NB4 (cell line): Measurements from ENCODE around the gene EEA1.

Experiments used
- DNase-seq: peaks from one replicate; pipeline ENCODE4 v3.0.0; 2010; ENCODE audit warnings: low read depth
- H3K4me3 ChIP-seq: one replicate; pipeline ENCODE4 v1.5.1; 2011; ENCODE audit warnings: mild to moderate bottlenecking, low read depth, low read length, moderate library complexity
- MYC ChIP-seq: IDR thresholded peaks from 2 replicates; pipeline ENCODE4 v1.6.1; 2011; ENCODE audit warnings: low read depth, low read length
- POLR2A ChIP-seq: IDR thresholded peaks from 2 replicates; pipeline ENCODE4 v1.6.1; 2011; ENCODE audit warnings: mild to moderate bottlenecking; ENCODE audit not compliant: insufficient read length; ENCODE audit errors: extremely low read depth
- TF ChIP-seq, protein P1 (sequence below): IDR thresholded peaks from one replicate; pipeline ENCODE4 v1.5.1; 2012; ENCODE audit warnings: low read depth, low read length
- TF ChIP-seq, protein P2 (sequence below): IDR thresholded peaks from 2 replicates; pipeline ENCODE4 v1.6.1; 2011; ENCODE audit warnings: low read depth, low read length

Gene EEA1

DNA sequence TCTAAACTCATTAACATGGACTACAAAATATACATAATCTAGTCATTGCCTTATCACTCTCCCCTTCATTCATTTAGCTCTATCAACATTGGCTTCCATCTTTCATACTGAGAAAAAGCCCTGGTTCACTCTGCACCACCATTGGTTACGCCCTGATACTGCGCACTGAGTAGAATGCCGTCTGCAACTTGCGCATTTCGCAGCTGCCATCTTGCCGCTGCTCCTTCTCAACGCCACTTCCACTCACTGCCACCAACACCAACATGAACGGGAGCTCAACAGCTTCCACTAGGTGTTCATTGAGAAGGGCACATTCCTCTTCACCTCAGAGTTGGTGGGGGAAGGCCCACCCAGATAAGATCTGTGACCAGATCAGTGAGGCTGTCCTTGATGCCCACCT, 71.3 kb downstream of the EEA1 start:
- DNase-seq: no peak
- no peak for TF ChIP-seq POLR2A
- TF ChIP-seq, protein P1, sequence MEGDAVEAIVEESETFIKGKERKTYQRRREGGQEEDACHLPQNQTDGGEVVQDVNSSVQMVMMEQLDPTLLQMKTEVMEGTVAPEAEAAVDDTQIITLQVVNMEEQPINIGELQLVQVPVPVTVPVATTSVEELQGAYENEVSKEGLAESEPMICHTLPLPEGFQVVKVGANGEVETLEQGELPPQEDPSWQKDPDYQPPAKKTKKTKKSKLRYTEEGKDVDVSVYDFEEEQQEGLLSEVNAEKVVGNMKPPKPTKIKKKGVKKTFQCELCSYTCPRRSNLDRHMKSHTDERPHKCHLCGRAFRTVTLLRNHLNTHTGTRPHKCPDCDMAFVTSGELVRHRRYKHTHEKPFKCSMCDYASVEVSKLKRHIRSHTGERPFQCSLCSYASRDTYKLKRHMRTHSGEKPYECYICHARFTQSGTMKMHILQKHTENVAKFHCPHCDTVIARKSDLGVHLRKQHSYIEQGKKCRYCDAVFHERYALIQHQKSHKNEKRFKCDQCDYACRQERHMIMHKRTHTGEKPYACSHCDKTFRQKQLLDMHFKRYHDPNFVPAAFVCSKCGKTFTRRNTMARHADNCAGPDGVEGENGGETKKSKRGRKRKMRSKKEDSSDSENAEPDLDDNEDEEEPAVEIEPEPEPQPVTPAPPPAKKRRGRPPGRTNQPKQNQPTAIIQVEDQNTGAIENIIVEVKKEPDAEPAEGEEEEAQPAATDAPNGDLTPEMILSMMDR: no peak
- no peak for TF ChIP-seq MYC
- TF ChIP-seq, protein P2, sequence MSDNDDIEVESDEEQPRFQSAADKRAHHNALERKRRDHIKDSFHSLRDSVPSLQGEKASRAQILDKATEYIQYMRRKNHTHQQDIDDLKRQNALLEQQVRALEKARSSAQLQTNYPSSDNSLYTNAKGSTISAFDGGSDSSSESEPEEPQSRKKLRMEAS: no peak

DNA sequence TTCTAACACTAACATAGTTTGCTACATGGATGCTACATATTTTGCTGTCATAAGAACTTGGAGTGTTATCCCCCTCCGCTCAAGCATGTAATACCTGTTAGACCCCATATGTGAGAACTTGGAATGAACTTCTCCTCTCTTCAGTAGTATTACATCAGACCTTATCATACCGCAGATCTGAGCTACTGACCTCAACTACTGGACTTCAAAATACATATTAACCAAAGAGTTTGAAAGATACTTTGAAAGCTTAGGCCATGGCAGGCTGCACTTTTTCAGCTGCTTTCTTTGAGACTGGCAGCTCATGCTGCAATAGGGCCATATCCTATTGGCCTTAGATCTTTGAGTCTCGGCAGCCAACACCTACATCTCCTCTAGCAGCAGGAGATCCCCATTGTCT, 74.8 kb downstream of the EEA1 start:
- peak; percentile 21 for DNase-seq
- no peak overlapping the region for H3K4me3 ChIP-seq
- TF ChIP-seq, protein P1: no peak
- TF ChIP-seq, protein P2: no peak
- no peak for TF ChIP-seq POLR2A
- no peak for TF ChIP-seq MYC

More for the DNA sequence above, 71.3 kb downstream of the EEA1 start:
- H3K4me3 ChIP-seq: no peak overlapping the region

DNA sequence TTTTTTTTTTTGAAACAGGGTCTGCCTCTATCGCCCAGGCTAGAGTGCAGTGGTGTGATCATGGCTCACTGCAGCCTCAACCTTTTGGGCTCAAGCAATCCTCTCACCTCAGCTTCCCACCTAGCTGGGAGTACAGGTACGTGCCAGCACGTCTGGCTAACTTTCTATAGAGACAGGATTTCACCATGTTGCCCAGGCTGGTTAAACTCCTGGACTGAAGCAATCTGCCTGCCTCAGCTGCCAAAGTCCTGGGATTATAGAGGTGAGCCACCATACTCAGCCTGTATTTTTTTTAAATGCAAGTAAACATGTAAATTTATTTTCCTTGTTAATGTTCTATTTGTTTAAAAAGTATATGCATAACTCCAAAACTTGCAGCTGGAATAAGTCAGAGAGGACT, 80.4 kb downstream of the EEA1 start:
- no peak overlapping the region for H3K4me3 ChIP-seq
- DNase-seq: no peak
- TF ChIP-seq MYC (no peak), POLR2A (no peak)

DNA sequence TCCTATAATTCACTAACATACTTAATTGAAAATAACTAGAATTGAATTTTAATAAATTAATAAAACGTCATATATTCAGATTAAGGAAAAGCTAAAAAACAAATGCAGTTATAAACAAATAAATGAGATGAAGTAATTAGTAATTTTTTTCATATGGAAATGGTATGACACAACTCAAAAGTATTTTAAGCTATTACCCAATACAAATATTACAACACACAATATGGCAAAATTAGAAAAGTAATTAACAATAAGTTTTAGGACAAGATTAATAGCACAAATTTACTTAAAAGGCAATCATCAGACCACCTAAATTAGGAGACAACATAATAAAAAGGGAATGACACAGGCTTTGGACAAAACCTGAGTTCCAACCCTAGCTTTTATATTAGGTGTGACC, 81.7 kb downstream of the EEA1 start:
- no peak for DNase-seq
- TF ChIP-seq, protein P1: no peak
- TF ChIP-seq POLR2A: no peak
- TF ChIP-seq MYC: no peak
- TF ChIP-seq, protein P2: no peak
- H3K4me3 ChIP-seq: no peak overlapping the region

DNA sequence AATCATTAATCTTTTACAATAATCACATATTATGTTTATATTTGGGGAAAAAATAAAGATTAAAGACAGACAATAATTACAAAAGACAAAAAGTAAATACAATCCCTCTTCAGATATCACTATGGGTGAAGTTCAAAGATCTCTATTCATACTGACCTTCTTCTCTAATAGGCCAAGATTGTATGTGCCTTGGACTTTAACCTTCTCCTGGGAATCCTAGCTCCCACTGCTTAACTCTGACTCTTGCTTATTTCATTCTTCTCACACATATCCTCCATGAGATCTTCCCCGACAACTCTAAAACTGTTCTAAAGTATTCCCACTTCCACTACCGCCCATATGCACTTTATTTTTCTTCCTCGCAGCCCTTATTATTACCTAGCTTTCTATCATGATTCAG, 83.8 kb downstream of the EEA1 start:
- TF ChIP-seq MYC: no peak
- TF ChIP-seq, protein P1: no peak
- TF ChIP-seq, protein P2: no peak
- no peak for TF ChIP-seq POLR2A
- DNase-seq: no peak
- no peak overlapping the region for H3K4me3 ChIP-seq

DNA sequence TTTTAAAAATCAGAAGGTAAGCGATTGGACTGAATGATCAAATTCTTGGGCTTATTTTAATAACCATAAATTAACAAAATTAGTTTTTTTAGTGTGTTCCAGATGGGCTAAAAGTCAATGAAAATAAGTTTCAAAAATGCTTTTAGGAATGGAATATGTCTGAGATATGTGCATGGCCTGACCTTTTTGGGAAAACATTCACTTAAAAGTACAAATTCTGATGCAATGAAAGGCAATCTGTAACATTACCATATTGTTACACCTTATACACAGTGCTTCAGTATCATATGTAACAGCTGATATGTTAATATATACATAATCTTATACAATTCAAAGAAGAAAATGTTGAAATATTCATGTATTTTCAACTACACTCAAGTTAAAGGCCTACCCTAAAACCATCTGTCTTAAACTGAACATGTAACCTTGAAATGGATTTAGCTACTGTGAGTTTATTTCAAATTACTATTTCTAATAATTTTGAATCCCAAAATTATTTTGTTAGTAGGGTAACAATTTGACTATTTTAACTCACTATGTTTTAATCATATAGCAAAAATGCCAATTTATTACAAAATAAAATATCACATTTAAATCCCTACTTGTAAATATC, 84.8 kb downstream of the EEA1 start:
- TF ChIP-seq, protein P1: no peak
- no peak for TF ChIP-seq MYC
- TF ChIP-seq, protein P2: no peak
- TF ChIP-seq POLR2A: no peak
- H3K4me3 ChIP-seq: no peak overlapping the region
- no peak for DNase-seq
